IMR-90 (cell line): ENCODE results near the gene FUCA2. TPM values are rescaled to one million over a fixed set of nuclear protein-coding genes. Genes with fewer than 3 reads are reported as not detected.

Source experiments
- ATAC-seq: fragments of 200-7000 bp; cut with Tn5 transposase; 2 replicates; pipeline ENCODE4 v1.9.1; 2020; ENCODE audit warnings: low read depth, mild to moderate bottlenecking, moderate library complexity
- BruUV-seq: library from RNA; stranded (reverse); fragments of 400-500 nt; replicated peaks from 2 replicates; lab custom pipeline; 2021; lab: Mats Ljungman, UMichigan
- CTCF ChIA-PET: fragments of 300-600 bp; formaldehyde crosslinking; extraction: SDS; loops from one replicate; lab custom pipeline; 2021; ENCODE audit warnings: antibody characterized with exemption; lab: Yijun Ruan, JAX
- POLR2A ChIA-PET: fragments of 300-600 bp; sonication (Branson Sonifier 250); formaldehyde crosslinking; loops from one replicate; lab custom pipeline; 2022; ENCODE audit warnings: antibody characterized with exemption; ENCODE audit not compliant: unreplicated experiment; lab: Charles Lee
- DNase-seq: peaks from one replicate; pipeline ENCODE4 v3.0.0; 2013
- H2AFZ ChIP-seq: replicated peaks from 2 replicates; pipeline ENCODE3; 2013; ENCODE audit warnings: low read length, mild to moderate bottlenecking; ENCODE audit not compliant: poor library complexity
- H2AK5ac ChIP-seq: 2 replicates; pipeline ENCODE4 v1.6.1; 2013; ENCODE audit warnings: low read depth, low read length, inconsistent platforms
- H2AK9ac ChIP-seq: replicated peaks from 2 replicates; pipeline ENCODE3; 2013; ENCODE audit warnings: mild to moderate bottlenecking, low read depth, low read length, moderate library complexity; ENCODE audit not compliant: poor library complexity
- H2BK120ac ChIP-seq: 2 replicates; pipeline ENCODE4 v1.6.1; 2013; ENCODE audit warnings: low read depth, low read length, inconsistent platforms
- H2BK15ac ChIP-seq: 3 replicates; pipeline ENCODE4 v1.6.1; 2013; ENCODE audit warnings: low read depth, low read length, inconsistent platforms
- H2BK20ac ChIP-seq: 2 replicates; pipeline ENCODE4 v1.6.1; 2013; ENCODE audit warnings: low read depth, mild to moderate bottlenecking, inconsistent platforms, low read length, moderate library complexity
- H2BK5ac ChIP-seq: 2 replicates; pipeline ENCODE4 v1.6.1; 2013; ENCODE audit warnings: mild to moderate bottlenecking, low read depth, low read length, inconsistent platforms; ENCODE audit not compliant: poor library complexity, severe bottlenecking
- H3K14ac ChIP-seq: replicated peaks from 2 replicates; pipeline ENCODE4 v1.6.1; 2013; ENCODE audit warnings: low read depth, low read length, inconsistent platforms
- H3K18ac ChIP-seq: 2 replicates; pipeline ENCODE4 v1.6.1; 2013; ENCODE audit warnings: low read depth, low read length, control low read depth
- H3K23ac ChIP-seq: 2 replicates; pipeline ENCODE4 v1.6.1; 2013; ENCODE audit warnings: low read depth, low read length, inconsistent platforms
- H3K27ac ChIP-seq: 2 replicates; pipeline ENCODE4 v1.5.1; 2013; ENCODE audit warnings: mild to moderate bottlenecking, control low read depth, low read length; ENCODE audit not compliant: insufficient read depth
- H3K27me3 ChIP-seq: 2 replicates; pipeline ENCODE4 v1.6.1; 2013; ENCODE audit warnings: low read length; ENCODE audit not compliant: control insufficient read depth, insufficient read depth
- H3K36me3 ChIP-seq: 2 replicates; pipeline ENCODE4 v1.6.1; 2013; ENCODE audit warnings: low read length, mixed read lengths; ENCODE audit not compliant: control insufficient read depth, insufficient read depth
- H3K4ac ChIP-seq: 2 replicates; pipeline ENCODE4 v1.6.1; 2013; ENCODE audit warnings: low read depth, low read length, inconsistent platforms
- H3K4me1 ChIP-seq: 2 replicates; pipeline ENCODE4 v1.6.1; 2013; ENCODE audit warnings: low read length, mixed read lengths; ENCODE audit not compliant: control insufficient read depth, insufficient read depth
- H3K4me2 ChIP-seq: 2 replicates; pipeline ENCODE4 v1.6.1; 2013; ENCODE audit warnings: low read depth, mild to moderate bottlenecking, control low read depth, low read length, moderate library complexity
- H3K4me3 ChIP-seq: 2 replicates; pipeline ENCODE4 v1.5.1; 2013; ENCODE audit warnings: low read depth, mild to moderate bottlenecking, control low read depth, low read length, moderate library complexity; ENCODE audit not compliant: insufficient read depth
- H3K56ac ChIP-seq: 2 replicates; pipeline ENCODE4 v1.6.1; 2013; ENCODE audit warnings: low read length, inconsistent platforms; ENCODE audit not compliant: insufficient read depth; ENCODE audit errors: extremely low read depth
- H3K79me1 ChIP-seq, 2 experiments: 2 replicates each; pipeline ENCODE4 v1.6.1; 2013; ENCODE audit warnings: low read length in 2 of 2, inconsistent platforms in 1 of 2, low read depth in 1 of 2
- H3K9ac ChIP-seq: 2 replicates; pipeline ENCODE4 v1.6.1; 2013; ENCODE audit warnings: low read depth, low read length, control low read depth
- H3K9me1 ChIP-seq: 2 replicates; pipeline ENCODE4 v1.6.1; 2013; ENCODE audit warnings: low read length, inconsistent platforms; ENCODE audit not compliant: insufficient read depth
- H3K9me3 ChIP-seq: 2 replicates; pipeline ENCODE4 v1.6.1; 2013; ENCODE audit warnings: low read length; ENCODE audit not compliant: control insufficient read depth, insufficient read depth
- H4K20me1 ChIP-seq: 2 replicates; pipeline ENCODE4 v1.6.1; 2013; ENCODE audit warnings: low read length, inconsistent platforms; ENCODE audit not compliant: insufficient read depth
- H4K5ac ChIP-seq: 2 replicates; pipeline ENCODE4 v1.6.1; 2013; ENCODE audit warnings: mild to moderate bottlenecking, low read depth, low read length, control low read depth
- H4K8ac ChIP-seq, 2 experiments: 2 replicates each; pipeline ENCODE4 v1.6.1; 2013; ENCODE audit warnings: low read depth in 2 of 2, low read length in 2 of 2, control low read depth in 1 of 2, inconsistent platforms in 1 of 2
- H4K91ac ChIP-seq: 2 replicates; pipeline ENCODE4 v1.6.1; 2013; ENCODE audit warnings: low read depth, low read length, inconsistent platforms; ENCODE audit not compliant: insufficient read depth
- BHLHE40 ChIP-seq: fragments of 150-350 bp; IDR thresholded peaks from 2 replicates; pipeline ENCODE4 v1.6.1; 2016; ENCODE audit warnings: mild to moderate bottlenecking, low read depth, low read length
- CEBPB ChIP-seq: IDR thresholded peaks from 2 replicates; pipeline ENCODE4 v1.6.1; 2012; ENCODE audit warnings: low read depth, low read length, improper control_type of control experiment
- CHD1 ChIP-seq: IDR thresholded peaks from 2 replicates; pipeline ENCODE4 v1.6.1; 2012; ENCODE audit warnings: low read depth, low read length, improper control_type of control experiment
- FOS ChIP-seq: fragments of 150-350 bp; IDR thresholded peaks from 2 replicates; pipeline ENCODE4 v1.6.1; 2016; ENCODE audit warnings: low read depth, low read length
- MAFK ChIP-seq: IDR thresholded peaks from 2 replicates; pipeline ENCODE4 v1.6.1; 2012; ENCODE audit warnings: low read depth, low read length, improper control_type of control experiment
- MAZ ChIP-seq: IDR thresholded peaks from 2 replicates; pipeline ENCODE4 v1.6.1; 2012; ENCODE audit warnings: low read depth, mild to moderate bottlenecking, low read length, improper control_type of control experiment, moderate library complexity, borderline replicate concordance
- MXI1 ChIP-seq: IDR thresholded peaks from 2 replicates; pipeline ENCODE4 v1.6.1; 2012; ENCODE audit warnings: low read depth, mild to moderate bottlenecking, low read length, moderate library complexity, borderline replicate concordance
- NFE2L2 ChIP-seq: fragments of 150-350 bp; IDR thresholded peaks from 2 replicates; pipeline ENCODE4 v1.6.1; 2016; ENCODE audit warnings: low read depth, mild to moderate bottlenecking, low read length
- POLR2A ChIP-seq: IDR thresholded peaks from 2 replicates; pipeline ENCODE4 v1.6.1; 2012; ENCODE audit warnings: mild to moderate bottlenecking, low read depth, low read length
- RAD21 ChIP-seq: IDR thresholded peaks from 2 replicates; pipeline ENCODE4 v1.6.1; 2012; ENCODE audit warnings: low read length, improper control_type of control experiment
- RFX5 ChIP-seq: IDR thresholded peaks from 2 replicates; pipeline ENCODE4 v1.8.0; 2012; ENCODE audit warnings: low read depth, mild to moderate bottlenecking, low read length, moderate library complexity
- SMC3 ChIP-seq: fragments of 150-350 bp; IDR thresholded peaks from 2 replicates; pipeline ENCODE4 v1.6.1; 2016; ENCODE audit warnings: low read depth, mild to moderate bottlenecking, antibody characterized with exemption, low read length, moderate library complexity
- WGBS, 2 experiments: methylation state at CpG; one replicate each; pipeline versions ENCODE4 v1.1.5 to v1.1.7; 2013; ENCODE audit warnings: missing lambda C conversion rate in 2 of 2; ENCODE audit not compliant: insufficient read length in 1 of 2; ENCODE audit errors: extremely low coverage in 2 of 2; 5-methylcytosine and 5-hydroxymethylcytosine counted together
- dilution Hi-C: fragments of 300-500 bp; cut with HindIII; formaldehyde crosslinking; loops from one replicate; pipeline ENCODE4 v1.14.3; 2018; ENCODE audit warnings: low sequenced_read_pairs; ENCODE audit not compliant: unreplicated experiment
- in situ Hi-C: fragments of 300-500 bp; cut with MboI; formaldehyde crosslinking; loops from 3 replicates; pipeline ENCODE4 v1.14.3; 2019; ENCODE audit warnings: low sequenced_read_pairs, inconsistent platforms, mixed read lengths
- intact Hi-C: fragments of 100-400 bp; cut with micrococcal nuclease; formaldehyde crosslinking; loops from 2 replicates; pipeline ENCODE4 v1.10.0; 2022
- polyA plus RNA-seq, 3 experiments: library from polyadenylated mRNA; depleted of rRNA; stranded (reverse); fragments of >200 nt; gene quantifications; 2 replicates each; pipeline ENCODE4 v1.2.3, GENCODE V29; 2012; ENCODE audit warnings: low replicate concordance in 1 of 3
- total RNA-seq: library from RNA; depleted of rRNA; stranded (reverse); fragments of >200 nt; gene quantifications from 2 replicates; pipeline ENCODE4 v1.2.3, GENCODE V29; 2012
- TF ChIP-seq, protein P1 (sequence below): fragments of 150-350 bp; IDR thresholded peaks from 2 replicates; pipeline ENCODE4 v1.6.1; 2017; ENCODE audit warnings: mild to moderate bottlenecking, antibody characterized with exemption, low read length, low read depth
- TF ChIP-seq, protein P2 (sequence below): conservative IDR thresholded peaks from 2 replicates; pipeline ENCODE4 v1.5.1; 2012; ENCODE audit warnings: mild to moderate bottlenecking, low read depth, low read length, improper control_type of control experiment
- TF ChIP-seq, protein P3 (sequence below): fragments of 150-350 bp; IDR thresholded peaks from 2 replicates; pipeline ENCODE4 v1.6.1; 2016; ENCODE audit warnings: low read depth, mild to moderate bottlenecking, low read length, moderate library complexity, borderline replicate concordance

FUCA2 gene
- total and polyA plus RNA-seq, 2 of the 4 experiments (the other 2 are of a cell fraction): 44.1 to 47.4 TPM

DNA sequence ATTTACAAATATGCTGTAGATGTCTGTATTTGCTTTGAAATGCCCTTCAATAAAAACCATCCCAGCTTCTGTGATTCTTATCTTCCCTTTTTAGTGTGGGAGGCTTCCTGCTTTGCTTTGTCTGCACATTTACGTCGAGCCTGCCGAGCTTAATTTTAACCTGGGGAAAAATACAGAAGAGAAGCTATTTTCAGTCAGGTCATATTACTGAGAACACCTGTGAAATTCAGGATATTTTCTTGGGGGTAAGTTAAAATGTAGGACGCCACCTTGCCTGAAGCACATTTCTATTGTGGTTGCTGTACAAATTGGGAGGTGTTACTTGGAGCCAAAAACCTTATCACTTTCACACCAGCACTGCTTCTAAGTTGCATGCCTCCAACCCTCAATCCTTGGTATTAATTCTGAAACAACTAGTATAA lies 43.6 kb upstream of the FUCA2 start:
- H3K4me3 ChIP-seq: no peak overlapping the region
- no peak overlapping the region for H2AK5ac ChIP-seq
- no peaks in the 10 kb centered on the region; the same call in 1 of the 2 replicates for H3K4me1 ChIP-seq
- peak overlapping the region; percentile 33 for H3K18ac ChIP-seq
- in situ Hi-C loops (no loop called here), intact Hi-C loops (loop anchor here (5.0 kb wide), 1 partner anchor 103 kb away; the partner anchor contains the start of genes ADAT2 and PEX3), dilution Hi-C loops (no loop called here)
- no peak for ATAC-seq
- peak overlapping the region; percentile 6 for H2BK5ac ChIP-seq
- H4K8ac ChIP-seq: no peak overlapping the region
- no TSS peak for BruUV-seq
- peak overlapping the region; percentile 7; the same call in 1 of the 2 replicates for H2BK120ac ChIP-seq
- 0 out of 2 replicates have a peak overlapping the region, but pooled peaks have one; percentile 31 for H2BK20ac ChIP-seq
- POLR2A ChIA-PET: no interaction called here
- no peaks in the 10 kb centered on the region for H3K36me3 ChIP-seq
- no peak overlapping the region for H3K23ac ChIP-seq
- peak overlapping the region; percentile 53; the same call in 1 of the 2 replicates for H3K4me2 ChIP-seq
- H3K9me1 ChIP-seq: peaks cover 5% of the 10 kb centered on the region; the same call in 1 of the 2 replicates
- H2AFZ ChIP-seq: no peak overlapping the region
- H3K27ac ChIP-seq: no peak overlapping the region
- TF ChIP-seq SMC3 (no peak), POLR2A (no peak), NFE2L2 (no peak), BHLHE40 (no peak), MAZ (no peak), MXI1 (no peak), RFX5 (no peak), CEBPB (no peak), RAD21 (no peak), MAFK (no peak), CHD1 (no peak), FOS (no peak)
- TF ChIP-seq, protein P1, sequence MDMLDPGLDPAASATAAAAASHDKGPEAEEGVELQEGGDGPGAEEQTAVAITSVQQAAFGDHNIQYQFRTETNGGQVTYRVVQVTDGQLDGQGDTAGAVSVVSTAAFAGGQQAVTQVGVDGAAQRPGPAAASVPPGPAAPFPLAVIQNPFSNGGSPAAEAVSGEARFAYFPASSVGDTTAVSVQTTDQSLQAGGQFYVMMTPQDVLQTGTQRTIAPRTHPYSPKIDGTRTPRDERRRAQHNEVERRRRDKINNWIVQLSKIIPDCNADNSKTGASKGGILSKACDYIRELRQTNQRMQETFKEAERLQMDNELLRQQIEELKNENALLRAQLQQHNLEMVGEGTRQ: no peak
- TF ChIP-seq, protein P2, sequence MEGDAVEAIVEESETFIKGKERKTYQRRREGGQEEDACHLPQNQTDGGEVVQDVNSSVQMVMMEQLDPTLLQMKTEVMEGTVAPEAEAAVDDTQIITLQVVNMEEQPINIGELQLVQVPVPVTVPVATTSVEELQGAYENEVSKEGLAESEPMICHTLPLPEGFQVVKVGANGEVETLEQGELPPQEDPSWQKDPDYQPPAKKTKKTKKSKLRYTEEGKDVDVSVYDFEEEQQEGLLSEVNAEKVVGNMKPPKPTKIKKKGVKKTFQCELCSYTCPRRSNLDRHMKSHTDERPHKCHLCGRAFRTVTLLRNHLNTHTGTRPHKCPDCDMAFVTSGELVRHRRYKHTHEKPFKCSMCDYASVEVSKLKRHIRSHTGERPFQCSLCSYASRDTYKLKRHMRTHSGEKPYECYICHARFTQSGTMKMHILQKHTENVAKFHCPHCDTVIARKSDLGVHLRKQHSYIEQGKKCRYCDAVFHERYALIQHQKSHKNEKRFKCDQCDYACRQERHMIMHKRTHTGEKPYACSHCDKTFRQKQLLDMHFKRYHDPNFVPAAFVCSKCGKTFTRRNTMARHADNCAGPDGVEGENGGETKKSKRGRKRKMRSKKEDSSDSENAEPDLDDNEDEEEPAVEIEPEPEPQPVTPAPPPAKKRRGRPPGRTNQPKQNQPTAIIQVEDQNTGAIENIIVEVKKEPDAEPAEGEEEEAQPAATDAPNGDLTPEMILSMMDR: no peak
- TF ChIP-seq, protein P3, sequence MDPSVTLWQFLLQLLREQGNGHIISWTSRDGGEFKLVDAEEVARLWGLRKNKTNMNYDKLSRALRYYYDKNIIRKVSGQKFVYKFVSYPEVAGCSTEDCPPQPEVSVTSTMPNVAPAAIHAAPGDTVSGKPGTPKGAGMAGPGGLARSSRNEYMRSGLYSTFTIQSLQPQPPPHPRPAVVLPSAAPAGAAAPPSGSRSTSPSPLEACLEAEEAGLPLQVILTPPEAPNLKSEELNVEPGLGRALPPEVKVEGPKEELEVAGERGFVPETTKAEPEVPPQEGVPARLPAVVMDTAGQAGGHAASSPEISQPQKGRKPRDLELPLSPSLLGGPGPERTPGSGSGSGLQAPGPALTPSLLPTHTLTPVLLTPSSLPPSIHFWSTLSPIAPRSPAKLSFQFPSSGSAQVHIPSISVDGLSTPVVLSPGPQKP: no peak
- H2AK9ac ChIP-seq: no peak overlapping the region
- no peak for DNase-seq
- H4K5ac ChIP-seq: peak overlapping the region; percentile 68
- no peak overlapping the region; the same call in 1 of the 2 replicates for H3K14ac ChIP-seq
- no peaks in the 10 kb centered on the region for H3K9me3 ChIP-seq
- H3K9ac ChIP-seq: no peak overlapping the region
- no peaks in the 10 kb centered on the region for H4K20me1 ChIP-seq
- CTCF ChIA-PET: no interaction called here
- no peak overlapping the region for H3K4ac ChIP-seq
- H3K27me3 ChIP-seq: no peaks in the 10 kb centered on the region
- H3K56ac ChIP-seq: no peak overlapping the region
- no peak overlapping the region for H2BK15ac ChIP-seq
- WGBS, 2 experiments: no CpG with 5 or more reads among the region's 4 CpGs
- H3K79me1 ChIP-seq: peaks cover 3 to 21% of the 10 kb centered on the region in 2 experiments; a peak in 3 of 4 replicates
- no peak overlapping the region for H4K91ac ChIP-seq
